GM12872 (cell line): ENCODE data around the gene ELOVL2.

Experiments used
- TF ChIP-seq, protein P1 (sequence below): IDR thresholded peaks from 3 replicates; pipeline ENCODE4 v1.5.1; 2011; ENCODE audit warnings: low read depth, mild to moderate bottlenecking, low read length, moderate library complexity; ENCODE audit not compliant: insufficient read depth

The ELOVL2 gene, protein sequence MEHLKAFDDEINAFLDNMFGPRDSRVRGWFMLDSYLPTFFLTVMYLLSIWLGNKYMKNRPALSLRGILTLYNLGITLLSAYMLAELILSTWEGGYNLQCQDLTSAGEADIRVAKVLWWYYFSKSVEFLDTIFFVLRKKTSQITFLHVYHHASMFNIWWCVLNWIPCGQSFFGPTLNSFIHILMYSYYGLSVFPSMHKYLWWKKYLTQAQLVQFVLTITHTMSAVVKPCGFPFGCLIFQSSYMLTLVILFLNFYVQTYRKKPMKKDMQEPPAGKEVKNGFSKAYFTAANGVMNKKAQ

DNA sequence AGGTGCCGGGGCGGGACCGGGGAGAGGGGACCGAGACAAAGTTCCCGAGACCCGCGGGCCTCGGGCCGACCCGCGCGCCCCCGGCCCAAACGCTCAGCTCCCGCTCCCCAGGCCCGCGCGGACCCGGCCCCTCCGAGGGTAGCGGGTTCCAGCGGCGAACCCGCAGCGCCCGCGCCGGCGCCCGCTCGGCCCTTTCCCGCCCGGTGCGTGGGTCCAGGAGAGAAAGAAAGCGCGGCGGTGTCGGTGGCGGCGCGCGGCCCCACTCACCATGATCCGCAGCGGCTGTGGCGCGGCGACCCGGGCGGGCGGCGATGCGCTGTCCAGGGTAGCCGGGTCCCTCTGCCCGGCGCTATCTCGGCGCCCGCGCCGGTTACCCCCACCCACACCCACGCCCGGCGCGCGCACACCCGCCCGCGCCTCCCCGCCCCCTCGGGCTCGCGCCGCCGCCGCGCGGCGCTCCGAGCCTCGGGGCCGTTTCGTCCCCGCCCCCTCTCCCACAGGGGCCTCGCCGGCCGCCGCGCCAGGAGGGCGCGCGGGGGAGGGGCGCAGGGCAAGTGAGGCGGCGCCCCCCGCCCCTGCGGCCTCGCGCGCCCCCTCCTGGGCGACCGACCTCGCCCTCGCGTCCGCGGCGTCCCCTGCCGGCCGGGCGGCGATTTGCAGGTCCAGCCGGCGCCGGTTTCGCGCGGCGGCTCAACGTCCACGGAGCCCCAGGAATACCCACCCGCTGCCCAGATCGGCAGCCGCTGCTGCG, at the start of gene ELOVL2:
TSS of gene ELOVL2 (minus strand) at position 345 of the 751 bp plus-strand sequence. CDS start at position 270, 75 bp downstream.
- TF ChIP-seq, protein P1, sequence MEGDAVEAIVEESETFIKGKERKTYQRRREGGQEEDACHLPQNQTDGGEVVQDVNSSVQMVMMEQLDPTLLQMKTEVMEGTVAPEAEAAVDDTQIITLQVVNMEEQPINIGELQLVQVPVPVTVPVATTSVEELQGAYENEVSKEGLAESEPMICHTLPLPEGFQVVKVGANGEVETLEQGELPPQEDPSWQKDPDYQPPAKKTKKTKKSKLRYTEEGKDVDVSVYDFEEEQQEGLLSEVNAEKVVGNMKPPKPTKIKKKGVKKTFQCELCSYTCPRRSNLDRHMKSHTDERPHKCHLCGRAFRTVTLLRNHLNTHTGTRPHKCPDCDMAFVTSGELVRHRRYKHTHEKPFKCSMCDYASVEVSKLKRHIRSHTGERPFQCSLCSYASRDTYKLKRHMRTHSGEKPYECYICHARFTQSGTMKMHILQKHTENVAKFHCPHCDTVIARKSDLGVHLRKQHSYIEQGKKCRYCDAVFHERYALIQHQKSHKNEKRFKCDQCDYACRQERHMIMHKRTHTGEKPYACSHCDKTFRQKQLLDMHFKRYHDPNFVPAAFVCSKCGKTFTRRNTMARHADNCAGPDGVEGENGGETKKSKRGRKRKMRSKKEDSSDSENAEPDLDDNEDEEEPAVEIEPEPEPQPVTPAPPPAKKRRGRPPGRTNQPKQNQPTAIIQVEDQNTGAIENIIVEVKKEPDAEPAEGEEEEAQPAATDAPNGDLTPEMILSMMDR: peak; percentile 64; the same call in 2 of the 3 replicates

DNA sequence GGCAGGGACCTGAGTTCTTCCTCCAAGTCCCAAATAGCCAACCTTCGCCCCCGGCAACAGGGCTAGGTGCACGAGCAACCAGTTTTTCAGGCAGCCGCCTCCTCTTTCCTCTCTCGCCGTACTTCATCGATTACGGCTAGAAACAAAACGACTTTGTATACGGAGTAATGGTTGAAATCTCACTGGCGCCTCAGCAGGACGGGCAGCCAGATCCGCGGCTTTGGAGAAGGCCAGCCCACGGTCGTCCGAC, 49.2 kb upstream of the ELOVL2 start:
- TF ChIP-seq, protein P1: no peak

DNA sequence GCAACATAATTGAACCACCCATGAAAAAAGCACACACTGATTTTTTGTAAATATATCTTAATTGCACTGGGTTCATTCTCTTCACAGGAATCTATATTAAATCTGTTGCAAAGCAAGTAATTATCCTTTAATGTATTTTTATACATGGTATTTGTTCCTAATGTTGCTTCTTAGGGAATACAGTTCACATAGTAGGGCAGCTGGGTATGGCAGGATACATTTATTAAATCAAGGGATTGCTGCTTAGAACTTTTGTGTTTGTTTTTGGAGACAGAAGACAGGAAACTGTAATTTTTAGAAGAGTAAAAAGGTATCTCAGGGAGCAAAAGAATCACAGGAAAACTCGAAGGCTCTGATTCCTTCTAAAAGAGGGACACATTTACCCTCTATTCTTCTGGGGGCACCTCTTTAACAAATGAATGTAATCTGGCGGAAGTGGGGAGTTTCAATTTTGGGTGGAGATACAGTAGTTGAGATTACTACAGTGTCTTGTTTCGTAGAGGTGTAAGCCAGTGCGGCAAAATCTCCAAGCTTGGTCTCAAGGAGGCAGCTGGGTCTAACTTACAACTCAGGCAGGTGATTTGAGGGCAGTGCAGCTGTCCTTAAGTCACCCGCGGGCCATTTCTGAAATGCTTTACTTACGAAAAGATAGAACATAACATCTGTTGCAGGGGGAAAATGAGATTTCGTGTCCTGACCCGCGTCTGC, 48.7 kb upstream of the ELOVL2 start:
- TF ChIP-seq, protein P1: no peak

DNA sequence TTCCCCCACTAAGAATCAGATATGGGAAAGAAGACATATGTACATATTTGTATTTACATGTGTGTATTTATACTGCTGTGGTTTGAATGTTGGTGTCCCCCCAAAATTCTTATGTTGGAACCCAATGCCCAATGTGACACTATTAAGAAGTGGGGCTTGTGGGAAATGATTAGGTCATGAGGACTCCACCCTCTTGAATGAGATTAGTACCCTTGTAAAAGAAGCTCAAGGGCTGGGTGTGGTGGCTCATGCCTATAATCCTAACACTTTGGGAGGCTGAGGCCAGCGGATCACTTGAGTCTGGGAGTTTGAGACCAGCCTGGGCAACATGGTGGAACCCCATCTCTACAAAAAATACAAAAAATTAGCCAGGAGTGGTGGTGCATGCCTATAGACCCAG, 45.6 kb upstream of the ELOVL2 start:
- TF ChIP-seq, protein P1: no peak

DNA sequence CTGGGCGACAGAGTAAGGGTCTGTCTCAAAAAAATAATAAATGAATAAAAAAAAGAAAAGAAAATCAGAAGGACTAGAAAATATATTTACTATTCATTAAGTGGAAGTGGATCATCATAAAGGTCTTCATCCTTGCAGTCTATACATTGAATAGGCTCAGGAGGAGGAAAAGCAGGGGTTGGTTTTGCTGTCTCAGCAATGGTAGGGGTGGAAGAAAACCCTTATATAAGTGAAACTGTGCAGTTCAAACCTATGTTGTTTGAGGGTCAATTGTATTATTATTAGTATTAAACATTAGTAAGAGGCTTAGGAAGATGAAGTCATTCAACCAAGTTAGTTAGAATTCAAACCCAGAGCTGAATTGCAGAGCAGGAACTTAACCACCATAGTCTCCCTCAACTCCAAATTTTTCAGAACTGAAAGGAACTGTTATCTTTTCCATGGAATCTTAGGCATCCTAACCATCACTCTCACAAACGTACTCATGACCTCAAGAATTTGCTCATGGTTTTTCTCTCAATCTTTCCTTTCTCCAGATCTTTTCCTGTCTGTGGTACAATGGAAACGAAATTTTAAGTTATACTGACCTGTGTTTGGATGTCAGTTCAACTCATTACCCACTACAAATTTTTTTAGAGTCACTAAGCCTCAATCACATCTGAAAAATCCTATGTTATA, 41.8 kb upstream of the ELOVL2 start:
- TF ChIP-seq, protein P1: no peak

DNA sequence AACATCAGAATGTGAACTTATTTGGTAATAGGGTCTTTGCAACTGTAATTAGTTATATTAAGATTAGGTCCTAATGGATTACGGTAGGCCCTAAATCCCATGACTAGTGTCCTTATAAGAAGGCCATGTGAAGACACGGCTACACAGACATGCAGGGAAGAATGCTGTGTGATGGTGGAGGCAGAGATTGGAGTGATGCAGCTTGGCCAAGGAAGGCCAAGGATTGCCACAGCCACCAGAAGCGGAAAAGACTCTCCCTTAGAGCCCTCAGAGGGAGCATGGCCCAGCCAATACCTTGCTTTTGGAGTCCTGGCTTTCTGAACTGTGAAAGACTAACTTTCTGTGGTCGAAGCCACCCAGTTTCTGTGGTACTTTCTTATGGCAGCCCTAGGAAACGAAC, 39.9 kb upstream of the ELOVL2 start:
- TF ChIP-seq, protein P1: no peak

DNA sequence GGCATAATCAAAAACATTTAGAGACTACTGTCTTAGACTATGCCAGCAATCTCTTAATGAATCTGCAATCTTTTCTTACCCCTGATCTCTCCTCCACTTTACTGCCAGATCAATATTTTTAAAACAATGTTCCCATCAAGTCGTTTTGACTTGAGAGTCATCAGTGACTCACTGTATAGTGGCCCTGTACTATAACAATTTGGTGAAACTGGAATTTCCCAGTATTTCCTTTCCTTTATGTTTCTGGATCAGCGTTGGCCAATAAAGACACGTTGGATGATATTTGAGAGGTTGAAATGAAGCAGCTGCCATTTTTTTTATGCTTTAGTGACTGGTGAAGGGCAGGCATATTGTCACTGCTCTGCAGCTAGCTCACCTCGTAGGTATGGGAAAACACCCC, 39.4 kb upstream of the ELOVL2 start:
- TF ChIP-seq, protein P1: no peak
